Measurements from ENCODE around the gene MAGEA11.
"Not testable (repeated sequence)": the region's sequence is repeated elsewhere in the genome, so short reads cannot be mapped to it uniquely, and the experiment has no call there.

MAGEA11 gene

GRCh38 chrX:149711545-149712236 lies at the start of gene MAGEA11:
Gene MAGEA11 (plus strand): TSS chrX:149712060. CDS start chrX:149713160, 1,100 bp downstream.
- no peak for DNase-seq

GRCh38 chrX:149675088-149675487 lies 36.8 kb upstream of the MAGEA11 start:
- not testable (repeated sequence) for DNase-seq

GRCh38 chrX:149675554-149675953 lies 36.3 kb upstream of the MAGEA11 start:
- DNase-seq, result not testable (repeated sequence)

- not testable (repeated sequence) for DNase-seq
Observed at GRCh38 chrX:149679164-149679678, 32.6 kb upstream of the MAGEA11 start.

GRCh38 chrX:149681182-149681581 lies 30.7 kb upstream of the MAGEA11 start:
- no peak for DNase-seq

GRCh38 chrX:149682031-149682430 lies 29.8 kb upstream of the MAGEA11 start:
- no peak for DNase-seq

- DNase-seq, result no peak
Observed at GRCh38 chrX:149682956-149683947, 28.6 kb upstream of the MAGEA11 start.

- DNase-seq, result no peak
Observed at GRCh38 chrX:149683966-149684730, 27.7 kb upstream of the MAGEA11 start.

- no peak for DNase-seq
Observed at GRCh38 chrX:149687991-149688390, 23.9 kb upstream of the MAGEA11 start.

GRCh38 chrX:149688552-149688951 lies 23.3 kb upstream of the MAGEA11 start:
- no peak for DNase-seq

GRCh38 chrX:149691794-149692193 lies 20.1 kb upstream of the MAGEA11 start:
- DNase-seq, result no peak

- not testable (repeated sequence) for DNase-seq
Observed at GRCh38 chrX:149692686-149693272, 19.1 kb upstream of the MAGEA11 start.

- DNase-seq, result no peak
Observed at GRCh38 chrX:149699761-149700160, 12.1 kb upstream of the MAGEA11 start.

- no peak for DNase-seq
Observed at GRCh38 chrX:149704664-149705063, 7.2 kb upstream of the MAGEA11 start.

- DNase-seq, result no peak
Observed at GRCh38 chrX:149707147-149707901, 4.5 kb upstream of the MAGEA11 start.

- DNase-seq, result no peak
Observed at GRCh38 chrX:149712831-149713230, 971 bp downstream of the MAGEA11 start.

- no peak for DNase-seq
Observed at GRCh38 chrX:149713279-149714050, 1.6 kb downstream of the MAGEA11 start.

GRCh38 chrX:149715468-149715867 lies 3.6 kb downstream of the MAGEA11 start:
- DNase-seq, result no peak

- no peak for DNase-seq
Observed at GRCh38 chrX:149716632-149717031, 4.8 kb downstream of the MAGEA11 start.

GRCh38 chrX:149717803-149718202 lies 5.9 kb downstream of the MAGEA11 start:
- no peak for DNase-seq

GRCh38 chrX:149718757-149719156 lies 6.9 kb downstream of the MAGEA11 start:
- DNase-seq, result no peak

All from activated CD8-positive, alpha-beta memory T cell treated with anti-CD3 and anti-CD28 coated beads, Interleukin-2, amount 50 U/mL, for 48 hours (primary cell).